ENCODE data around the gene LIPI. TPM values are rescaled to one million over a fixed set of nuclear protein-coding genes. Genes with fewer than 3 reads are reported as not detected.
"Not testable (repeated sequence)": the region's sequence is repeated elsewhere in the genome, so short reads cannot be mapped to it uniquely, and the experiment has no call there.

LIPI gene
- total RNA-seq, 2 donors from 2014 or later, result not detected

GRCh38 chr21:14206222-14206621 is 4.5 kb downstream of the LIPI start:
- no peaks in the 10 kb centered on the region for H3K9me3 ChIP-seq
- intact Hi-C loops (cut with DNase I), result no loop called here
- H3K27ac ChIP-seq, result no peak overlapping the region
- H3K4me3 ChIP-seq, result no peak overlapping the region
- DNase-seq, result no peak
- H3K4me1 ChIP-seq, result no peaks in the 10 kb centered on the region
- no peaks in the 10 kb centered on the region for H3K36me3 ChIP-seq
- no peak overlapping the region for H3K9ac ChIP-seq (ENCODE audit: low read depth in 2 of 2, low read length in 2 of 2)
- TF ChIP-seq, protein P1, sequence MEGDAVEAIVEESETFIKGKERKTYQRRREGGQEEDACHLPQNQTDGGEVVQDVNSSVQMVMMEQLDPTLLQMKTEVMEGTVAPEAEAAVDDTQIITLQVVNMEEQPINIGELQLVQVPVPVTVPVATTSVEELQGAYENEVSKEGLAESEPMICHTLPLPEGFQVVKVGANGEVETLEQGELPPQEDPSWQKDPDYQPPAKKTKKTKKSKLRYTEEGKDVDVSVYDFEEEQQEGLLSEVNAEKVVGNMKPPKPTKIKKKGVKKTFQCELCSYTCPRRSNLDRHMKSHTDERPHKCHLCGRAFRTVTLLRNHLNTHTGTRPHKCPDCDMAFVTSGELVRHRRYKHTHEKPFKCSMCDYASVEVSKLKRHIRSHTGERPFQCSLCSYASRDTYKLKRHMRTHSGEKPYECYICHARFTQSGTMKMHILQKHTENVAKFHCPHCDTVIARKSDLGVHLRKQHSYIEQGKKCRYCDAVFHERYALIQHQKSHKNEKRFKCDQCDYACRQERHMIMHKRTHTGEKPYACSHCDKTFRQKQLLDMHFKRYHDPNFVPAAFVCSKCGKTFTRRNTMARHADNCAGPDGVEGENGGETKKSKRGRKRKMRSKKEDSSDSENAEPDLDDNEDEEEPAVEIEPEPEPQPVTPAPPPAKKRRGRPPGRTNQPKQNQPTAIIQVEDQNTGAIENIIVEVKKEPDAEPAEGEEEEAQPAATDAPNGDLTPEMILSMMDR (IDR thresholded peaks at IDR 0.05), result no peak
- H3K27me3 ChIP-seq, result no peaks in the 10 kb centered on the region

GRCh38 chr21:14166463-14167223 is 44.1 kb downstream of the LIPI start:
- H3K36me3 ChIP-seq; H3K4me1 ChIP-seq; intact Hi-C loops (cut with DNase I); DNase-seq; H3K27me3 ChIP-seq; H3K9me3 ChIP-seq; H3K9ac ChIP-seq (ENCODE audit: low read depth in 2 of 2, low read length in 2 of 2); H3K4me3 ChIP-seq; H3K27ac ChIP-seq: not testable (repeated sequence)

- Histone ChIP-seq H3K36me3 (no peaks in the 10 kb centered on the region), H3K27ac (no peak overlapping the region), H3K4me1 (no peaks in the 10 kb centered on the region), H3K9ac (ENCODE audit: low read depth in 2 of 2, low read length in 2 of 2) (no peak overlapping the region), H3K9me3 (no peaks in the 10 kb centered on the region), H3K4me3 (no peak overlapping the region), H3K27me3 (no peaks in the 10 kb centered on the region)
- TF ChIP-seq, protein P1 (IDR thresholded peaks at IDR 0.05), result no peak
- no peak for DNase-seq
- intact Hi-C loops (cut with DNase I), result no loop called here
Measured at GRCh38 chr21:14143999-14144398, 66.8 kb downstream of the LIPI start.

- Histone ChIP-seq H3K36me3 (no peaks in the 10 kb centered on the region), H3K27me3 (no peaks in the 10 kb centered on the region), H3K4me3 (no peak overlapping the region), H3K27ac (no peak overlapping the region), H3K4me1 (no peaks in the 10 kb centered on the region), H3K9ac (ENCODE audit: low read depth in 2 of 2, low read length in 2 of 2) (no peak overlapping the region), H3K9me3 (no peaks in the 10 kb centered on the region)
- intact Hi-C loops (cut with DNase I), result no loop called here
- no peak for DNase-seq
- TF ChIP-seq, protein P1 (IDR thresholded peaks at IDR 0.05), result no peak
Measured at GRCh38 chr21:14124266-14124665, 86.5 kb downstream of the LIPI start.

DNA sequence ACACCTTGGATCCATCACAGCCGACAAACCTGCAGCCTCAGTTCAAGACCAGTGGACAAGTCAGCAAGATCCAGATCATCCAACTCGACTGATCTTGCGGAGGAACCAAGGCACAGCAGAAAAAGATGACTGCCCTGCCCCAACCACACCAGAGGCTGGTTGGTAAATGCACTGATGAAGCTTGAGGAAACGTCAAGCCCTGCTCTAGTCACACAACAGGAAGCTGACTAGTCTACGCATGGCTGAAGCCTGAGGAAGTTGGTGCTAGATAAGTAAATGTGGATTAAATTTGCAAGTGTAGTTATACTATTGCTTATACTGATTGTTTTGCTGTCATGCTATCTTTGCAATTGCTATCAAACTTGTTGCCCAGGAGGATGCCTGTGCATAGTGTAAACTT is 89.0 kb downstream of the LIPI start:
- no peak overlapping the region for H3K9ac ChIP-seq (ENCODE audit: low read depth in 2 of 2, low read length in 2 of 2)
- TF ChIP-seq, protein P1 (IDR thresholded peaks at IDR 0.05), result no peak
- H3K4me3 ChIP-seq, result no peak overlapping the region
- H3K9me3 ChIP-seq, result no peaks in the 10 kb centered on the region
- no peak for DNase-seq
- no peak overlapping the region for H3K27ac ChIP-seq
- H3K27me3 ChIP-seq, result no peaks in the 10 kb centered on the region
- H3K36me3 ChIP-seq, result no peaks in the 10 kb centered on the region
- no peaks in the 10 kb centered on the region for H3K4me1 ChIP-seq
- intact Hi-C loops (cut with DNase I), result no loop called here

- no peak overlapping the region for H3K4me3 ChIP-seq
- no peaks in the 10 kb centered on the region for H3K36me3 ChIP-seq
- TF ChIP-seq, protein P1 (IDR thresholded peaks at IDR 0.05), result peak; percentile 48
- no peak overlapping the region for H3K9ac ChIP-seq (ENCODE audit: low read depth in 2 of 2, low read length in 2 of 2)
- H3K27me3 ChIP-seq, result no peaks in the 10 kb centered on the region
- intact Hi-C loops (cut with DNase I), result no loop called here
- no peak overlapping the region for H3K27ac ChIP-seq
- H3K9me3 ChIP-seq, result no peaks in the 10 kb centered on the region
- DNase-seq, result peak; percentile 49
- H3K4me1 ChIP-seq, result no peaks in the 10 kb centered on the region
Measured at GRCh38 chr21:14120091-14120734, 90.5 kb downstream of the LIPI start.
